Body of pancreas (tissue), 4 donors: ENCODE measurements around the gene COBL.

Source experiments
- CTCF ChIP-seq, 7 experiments: fragments of 450-650 bp in 4 of 7; fragments of 200-600 bp in 3 of 7; sonication (generic) in 3 of 7; IDR thresholded peaks; one replicate each; pipeline ENCODE4 v1.5.1; 2016 to 2019; ENCODE audit warnings: antibody characterized with exemption in 7 of 7
- POLR2A ChIP-seq, 3 donors: fragments of 450-650 bp; IDR thresholded peaks; one replicate each; pipeline ENCODE4 v1.6.1; 2016; ENCODE audit warnings: antibody characterized with exemption in 3 of 3, mild to moderate bottlenecking in 2 of 3

- TF ChIP-seq CTCF (IDR thresholded peaks at IDR 0.05): no peak
- TF ChIP-seq POLR2A (IDR thresholded peaks at IDR 0.05): no peak
These were observed 235.9 kb downstream of the COBL start for GRCh38 chr7:51080622-51081269.
